Mucosa of rectum (tissue), 2 donors: Measurements from ENCODE around the gene USH1C.

Experiments used
- H3K27ac ChIP-seq, 2 donors: one replicate each; pipeline ENCODE4 v1.7.0; 2013; ENCODE audit warnings: inconsistent platforms in 2 of 2, low read depth in 2 of 2, low read length in 2 of 2
- H3K27me3 ChIP-seq, 2 donors: one replicate each; pipeline ENCODE4 v1.7.0; 2013; ENCODE audit warnings: low read length in 2 of 2; ENCODE audit not compliant: control insufficient read depth in 2 of 2, insufficient read depth in 2 of 2
- H3K36me3 ChIP-seq, 2 donors: one replicate each; pipeline ENCODE4 v1.7.0; 2013; ENCODE audit warnings: low read length in 2 of 2; ENCODE audit not compliant: control insufficient read depth in 2 of 2, insufficient read depth in 2 of 2
- H3K4me1 ChIP-seq, 2 donors: one replicate each; pipeline ENCODE4 v1.7.0; 2013; ENCODE audit warnings: low read length in 2 of 2, mild to moderate bottlenecking in 1 of 2; ENCODE audit not compliant: control insufficient read depth in 2 of 2, insufficient read depth in 2 of 2
- H3K4me3 ChIP-seq, 2 donors: one replicate each; pipeline ENCODE4 v1.7.0; 2013; ENCODE audit warnings: low read length in 2 of 2
- H3K9ac ChIP-seq, 2 donors: one replicate each; pipeline ENCODE4 v1.7.0; 2013; ENCODE audit warnings: low read length in 2 of 2, low read depth in 1 of 2, mild to moderate bottlenecking in 1 of 2
- H3K9me3 ChIP-seq, 2 donors: one replicate each; pipeline ENCODE4 v1.7.0; 2013; ENCODE audit warnings: low read length in 2 of 2; ENCODE audit not compliant: control insufficient read depth in 2 of 2
- donor health status: healthy.
- donor health status: Normal muscosa, but diverticular disease.

Gene USH1C

GRCh38 chr11:17443926-17444690 is 100.1 kb downstream of the USH1C start:
- H3K27ac ChIP-seq = no peak overlapping the region
- no peak overlapping the region for H3K4me3 ChIP-seq
- H3K36me3 ChIP-seq = no peaks in the 10 kb centered on the region
- H3K9me3 ChIP-seq = no peaks in the 10 kb centered on the region
- H3K27me3 ChIP-seq = peaks cover 3 to 6% of the 10 kb centered on the region in 2 donors
- no peak overlapping the region for H3K9ac ChIP-seq
- H3K4me1 ChIP-seq = no peaks in the 10 kb centered on the region
